ENCODE results near the gene NCEH1. TPM values are rescaled to one million over a fixed set of nuclear protein-coding genes. Genes with fewer than 3 reads are reported as not detected.

The NCEH1 gene
- total RNA-seq, 2 donors from 2014 or later: 14.1 to 16.5 TPM

GRCh38 chr3:172680684-172681083, 30.2 kb downstream of the NCEH1 start:
- TF ChIP-seq CTCF (conservative IDR thresholded peaks at IDR 0.05): no peak
- WGBS, 2 experiments (ENCODE audit: insufficient coverage in 1 of 2, insufficient read length in 1 of 2): 94 to 95% methylated on average over 5 to 7 of the region's 7 CpGs
- Histone ChIP-seq H3K9me3 (ENCODE audit: control insufficient read depth, low read length) (no peaks in the 10 kb centered on the region), H3K27ac (ENCODE audit: low read depth, low read length) (no peak overlapping the region), H3K4me3 (ENCODE audit: low read length) (no peak overlapping the region), H3K27me3 (ENCODE audit: control insufficient read depth, insufficient read depth, low read length, poor library complexity, severe bottlenecking) (no peaks in the 10 kb centered on the region), H3K9ac (ENCODE audit: extremely low read depth, low read length, poor library complexity, severe bottlenecking) (no peak overlapping the region), H3K36me3 (ENCODE audit: control insufficient read depth, insufficient read depth, low read length) (no peaks in the 10 kb centered on the region), H3K4me1 (ENCODE audit: control insufficient read depth, insufficient read depth, low read length) (no peaks in the 10 kb centered on the region)
- peaks cover 6% of the 10 kb centered on the region for H3K36me3 Mint-ChIP-seq (ENCODE audit: low read depth)
- peaks cover 9% of the 10 kb centered on the region for H3K4me1 Mint-ChIP-seq
- H3K27ac Mint-ChIP-seq: no peak overlapping the region
- H3K4me3 Mint-ChIP-seq: no peak overlapping the region
- H3K9me3 Mint-ChIP-seq: no peaks in the 10 kb centered on the region
- DNase-seq: no peak
- H3K27me3 Mint-ChIP-seq (ENCODE audit: insufficient read depth): no peaks in the 10 kb centered on the region

GRCh38 chr3:172679599-172679998, 31.3 kb downstream of the NCEH1 start:
- Histone ChIP-seq H3K27ac (ENCODE audit: low read depth, low read length) (no peak overlapping the region), H3K36me3 (ENCODE audit: control insufficient read depth, insufficient read depth, low read length) (no peaks in the 10 kb centered on the region), H3K9ac (ENCODE audit: extremely low read depth, low read length, poor library complexity, severe bottlenecking) (no peak overlapping the region), H3K9me3 (ENCODE audit: control insufficient read depth, low read length) (no peaks in the 10 kb centered on the region), H3K4me3 (ENCODE audit: low read length) (no peak overlapping the region), H3K4me1 (ENCODE audit: control insufficient read depth, insufficient read depth, low read length) (no peaks in the 10 kb centered on the region), H3K27me3 (ENCODE audit: control insufficient read depth, insufficient read depth, low read length, poor library complexity, severe bottlenecking) (no peaks in the 10 kb centered on the region)
- no peaks in the 10 kb centered on the region for H3K9me3 Mint-ChIP-seq
- WGBS, 2 experiments (ENCODE audit: insufficient coverage in 1 of 2, insufficient read length in 1 of 2): 89 to 100% methylated on average over 1 to 5 of the region's 5 CpGs
- DNase-seq: no peak
- H3K36me3 Mint-ChIP-seq (ENCODE audit: low read depth): peaks cover 6% of the 10 kb centered on the region
- no peaks in the 10 kb centered on the region for H3K27me3 Mint-ChIP-seq (ENCODE audit: insufficient read depth)
- no peak for TF ChIP-seq CTCF (conservative IDR thresholded peaks at IDR 0.05)
- peaks cover 9% of the 10 kb centered on the region for H3K4me1 Mint-ChIP-seq
- H3K4me3 Mint-ChIP-seq: no peak overlapping the region
- no peak overlapping the region for H3K27ac Mint-ChIP-seq

- no peak overlapping the region for H3K9ac ChIP-seq (ENCODE audit: extremely low read depth, low read length, poor library complexity, severe bottlenecking)
These were observed 32.8 kb downstream of the NCEH1 start for GRCh38 chr3:172678068-172678467.

More at GRCh38 chr3:172678068-172678467, 32.8 kb downstream of the NCEH1 start:
- DNase-seq: no peak
- peaks cover 6% of the 10 kb centered on the region for H3K36me3 Mint-ChIP-seq (ENCODE audit: low read depth)
- no peaks in the 10 kb centered on the region for H3K9me3 Mint-ChIP-seq
- H3K36me3 ChIP-seq (ENCODE audit: control insufficient read depth, insufficient read depth, low read length): no peaks in the 10 kb centered on the region
- peaks cover 14% of the 10 kb centered on the region for H3K4me1 Mint-ChIP-seq
- no peaks in the 10 kb centered on the region for H3K27me3 ChIP-seq (ENCODE audit: control insufficient read depth, insufficient read depth, low read length, poor library complexity, severe bottlenecking)
- peak overlapping the region; percentile 1 for H3K27ac ChIP-seq (ENCODE audit: low read depth, low read length)
- no peak overlapping the region for H3K4me3 ChIP-seq (ENCODE audit: low read length)
- no peaks in the 10 kb centered on the region for H3K9me3 ChIP-seq (ENCODE audit: control insufficient read depth, low read length)
- H3K4me1 ChIP-seq (ENCODE audit: control insufficient read depth, insufficient read depth, low read length): no peaks in the 10 kb centered on the region
- peak overlapping the region; percentile 37 for H3K4me3 Mint-ChIP-seq
- 71 to 73% methylated on average over 1 of the region's 1 CpG for WGBS, 2 experiments (ENCODE audit: insufficient coverage in 1 of 2, insufficient read length in 1 of 2)
- no peak for TF ChIP-seq CTCF (conservative IDR thresholded peaks at IDR 0.05)
- no peaks in the 10 kb centered on the region for H3K27me3 Mint-ChIP-seq (ENCODE audit: insufficient read depth)
- H3K27ac Mint-ChIP-seq: no peak overlapping the region

All from endodermal cell (in vitro differentiated cells).